Kidney (tissue), 14 donors: ENCODE data around the gene CHPF. TPM values are rescaled to one million over a fixed set of nuclear protein-coding genes. Genes with fewer than 3 reads are reported as not detected.

Source experiments
- DNase-seq, 5 donors: peaks; one replicate each; pipeline ENCODE4 v3.0.0-alpha.2; 2013 to 2020
- FAIRE-seq: peaks from 2 replicates; lab custom pipeline; 2012; peaks lifted over from hg19 to GRCh38; lab: Jason Lieb, UNC
- H3K27ac ChIP-seq, 2 donors: one replicate each; pipeline ENCODE4 v1.7.0; 2013; ENCODE audit warnings: low read depth in 2 of 2, low read length in 2 of 2, inconsistent platforms in 1 of 2
- H3K27me3 ChIP-seq: one replicate; pipeline ENCODE4 v1.7.1; 2013; ENCODE audit warnings: low read length, inconsistent platforms; ENCODE audit not compliant: control insufficient read depth, insufficient read depth
- H3K36me3 ChIP-seq, 3 donors: one replicate each; pipeline versions ENCODE4 v1.7.0 to v1.7.1; 2013; ENCODE audit warnings: low read length in 3 of 3, control low read depth in 1 of 3, inconsistent platforms in 1 of 3; ENCODE audit not compliant: insufficient read depth in 3 of 3, control insufficient read depth in 2 of 3
- H3K4me1 ChIP-seq, 3 donors: one replicate each; pipeline versions ENCODE4 v1.7.0 to v1.7.1; 2013; ENCODE audit warnings: low read length in 3 of 3, inconsistent platforms in 1 of 3, low read depth in 1 of 3; ENCODE audit not compliant: control insufficient read depth in 2 of 3, insufficient read depth in 2 of 3
- H3K4me3 ChIP-seq, 3 donors: one replicate each; pipeline versions ENCODE4 v1.7.0 to v1.8.1; 2013; ENCODE audit warnings: low read length in 3 of 3, control low read depth in 1 of 3, inconsistent platforms in 1 of 3
- H3K9ac ChIP-seq, 3 donors: one replicate each; pipeline versions ENCODE4 v1.7.0 to v1.7.1; 2013; ENCODE audit warnings: low read length in 3 of 3, control low read depth in 1 of 3, inconsistent platforms in 1 of 3
- H3K9me3 ChIP-seq, 3 donors: one replicate each; pipeline versions ENCODE4 v1.7.0 to v1.7.1; 2013; ENCODE audit warnings: low read length in 3 of 3, control low read depth in 1 of 3, inconsistent platforms in 1 of 3; ENCODE audit not compliant: control insufficient read depth in 2 of 3, insufficient read depth in 1 of 3
- CTCF ChIP-seq: IDR thresholded peaks from 3 replicates; pipeline ENCODE4 v1.5.1; 2012; ENCODE audit warnings: mild to moderate bottlenecking, moderate library complexity, borderline replicate concordance; ENCODE audit not compliant: insufficient read depth; ENCODE audit errors: extremely low read depth
- intact Hi-C: fragments of 100-400 bp; cut with DNase I; formaldehyde crosslinking; loops from one replicate; pipeline ENCODE4 v1.11.1; 2022
- polyA plus RNA-seq: library from polyadenylated mRNA; stranded (reverse); fragments of 350-450 nt; fragmentation: Illumina TruSeq; extraction: RNeasy Lipid Tissue Mini Kit (QIAGEN cat#74804); gene quantifications from one replicate; pipeline ENCODE4 v1.2.3, GENCODE V29; 2014; ENCODE audit warnings: low read depth, low replicate concordance; ENCODE audit not compliant: insufficient read depth
- total RNA-seq: library from RNA; stranded (reverse); fragmentation: NEBNext Ultra II Directional; extraction: Animal tissue kit (Norgen Biotek cat#: 25700); gene quantifications from one replicate; pipeline ENCODE4 v1.2.1, GENCODE V29; 2021
- donor health status: control.
- donor health status: control.
- donor health status: control.
- donor health status: control.
- donor health status: control.
- donor health status: DM: yes; HTN: yes; CAD: no.
- donor health status: Normal renal cell carcinoma (clear cell type).

Gene CHPF
- total and polyA plus RNA-seq, 2 donors from 2014 or later = 57.3 to 59.5 TPM

GRCh38 chr2:219570924-219571310, 27.3 kb upstream of the CHPF start:
- no peak for FAIRE-seq
- peak overlapping the region in 1 of 2 donors; percentile 48 for H3K27ac ChIP-seq
- no peaks in the 10 kb centered on the region for H3K27me3 ChIP-seq
- intact Hi-C loops = no loop called here
- H3K9me3 ChIP-seq = no peaks in the 10 kb centered on the region
- H3K36me3 ChIP-seq = peaks cover 0 to 2% (median 0%) of the 10 kb centered on the region in 3 donors
- peaks cover 0 to 11% (median 10%) of the 10 kb centered on the region in 3 donors for H3K4me1 ChIP-seq
- TF ChIP-seq CTCF = no peak
- H3K9ac ChIP-seq = peak overlapping the region in 1 of 3 donors; percentile 34
- DNase-seq = peak in 2 of 5 donors; percentile 51 to 81
- H3K4me3 ChIP-seq = peak overlapping the region in 1 of 3 donors; percentile 55

GRCh38 chr2:219570194-219570923, 26.8 kb upstream of the CHPF start:
- FAIRE-seq (no peak), DNase-seq (peak; percentile 43 to 83 (median 60))
- no peaks in the 10 kb centered on the region for H3K9me3 ChIP-seq
- no peak for TF ChIP-seq CTCF
- peaks cover 0 to 2% (median 0%) of the 10 kb centered on the region in 3 donors for H3K36me3 ChIP-seq
- H3K27ac ChIP-seq = peak overlapping the region; percentile 43 to 48
- peak overlapping the region in 1 of 3 donors; percentile 46 for H3K9ac ChIP-seq
- no peaks in the 10 kb centered on the region for H3K27me3 ChIP-seq
- intact Hi-C loops = no loop called here
- H3K4me1 ChIP-seq = peaks cover 0 to 11% (median 10%) of the 10 kb centered on the region in 3 donors
- H3K4me3 ChIP-seq = peak overlapping the region in 2 of 3 donors; percentile 19 to 55

- Histone ChIP-seq H3K4me3 (peak overlapping the region in 1 of 3 donors; percentile 55), H3K27ac (no peak overlapping the region), H3K36me3 (peaks cover 0 to 4% (median 0%) of the 10 kb centered on the region in 3 donors), H3K9ac (no peak overlapping the region), H3K27me3 (no peaks in the 10 kb centered on the region), H3K4me1 (peaks cover 0 to 11% (median 10%) of the 10 kb centered on the region in 3 donors), H3K9me3 (no peaks in the 10 kb centered on the region)
- DNase-seq (no peak), FAIRE-seq (no peak)
- intact Hi-C loops = no loop called here
- no peak for TF ChIP-seq CTCF
Measured at GRCh38 chr2:219569635-219570034, 26.0 kb upstream of the CHPF start.
